T-helper 2 cell treated with Interferon-gamma antibody and Interleukin-4, amounts not matched to agents 5 μg/mL and 100 μg/mL, for 36 hours (primary cell): ENCODE results near the gene OR4K15.
"Not testable (repeated sequence)": the region's sequence is repeated elsewhere in the genome, so short reads cannot be mapped to it uniquely, and the experiment has no call there.

ENCODE experiments used
- DNase-seq: peaks from one replicate; pipeline ENCODE4 v3.0.0; 2021; ENCODE audit warnings: low spot score
- H3K27ac Mint-ChIP-seq: one replicate; pipeline ENCODE4 v1.8.0; 2021; ENCODE audit warnings: mild to moderate bottlenecking, mixed read lengths
- H3K27me3 Mint-ChIP-seq: one replicate; pipeline ENCODE4 v1.8.0; 2021; ENCODE audit warnings: low read depth, mixed read lengths
- H3K36me3 Mint-ChIP-seq: one replicate; pipeline ENCODE4 v1.8.0; 2021; ENCODE audit warnings: low read depth, mixed read lengths
- H3K4me1 Mint-ChIP-seq: one replicate; pipeline ENCODE4 v1.8.0; 2021; ENCODE audit warnings: low read depth, mixed read lengths
- H3K4me3 Mint-ChIP-seq: one replicate; pipeline ENCODE4 v1.8.0; 2022; ENCODE audit warnings: mild to moderate bottlenecking, moderate library complexity, mixed read lengths
- H3K9me3 Mint-ChIP-seq: one replicate; pipeline ENCODE4 v1.8.0; 2021; ENCODE audit warnings: mixed read lengths

Gene OR4K15, protein sequence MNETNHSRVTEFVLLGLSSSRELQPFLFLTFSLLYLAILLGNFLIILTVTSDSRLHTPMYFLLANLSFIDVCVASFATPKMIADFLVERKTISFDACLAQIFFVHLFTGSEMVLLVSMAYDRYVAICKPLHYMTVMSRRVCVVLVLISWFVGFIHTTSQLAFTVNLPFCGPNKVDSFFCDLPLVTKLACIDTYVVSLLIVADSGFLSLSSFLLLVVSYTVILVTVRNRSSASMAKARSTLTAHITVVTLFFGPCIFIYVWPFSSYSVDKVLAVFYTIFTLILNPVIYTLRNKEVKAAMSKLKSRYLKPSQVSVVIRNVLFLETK

DNA sequence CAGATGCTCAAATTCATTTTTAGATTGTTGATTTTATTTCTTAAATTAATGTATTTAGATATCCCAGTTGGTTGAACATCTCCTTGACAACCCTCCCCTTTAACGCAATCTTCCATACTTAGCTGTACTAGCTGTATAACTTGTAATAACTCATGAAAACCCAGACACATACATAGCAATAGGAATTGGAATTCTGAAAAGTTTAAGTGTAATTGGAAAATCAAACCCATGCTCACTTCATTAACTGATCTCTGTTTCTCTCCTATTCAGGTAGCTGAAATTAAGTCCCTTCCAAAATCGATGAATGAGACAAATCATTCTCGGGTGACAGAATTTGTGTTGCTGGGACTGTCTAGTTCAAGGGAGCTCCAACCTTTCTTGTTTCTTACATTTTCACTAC, at the start of gene OR4K15:
OR4K15 (plus strand) TSS at position 301 of the 400 bp plus-strand sequence; CDS start at position 301, 0 bp downstream.
- Mint-ChIP-seq H3K36me3 (no peaks in the 10 kb centered on the region), H3K27me3 (peaks cover 2% of the 10 kb centered on the region), H3K4me3 (peak within 1 kb of the TSS; percentile 46), H3K27ac (peak within 1 kb of the TSS; percentile 60), H3K4me1 (peaks cover 11% of the 10 kb centered on the region), H3K9me3 (peaks cover 9% of the 10 kb centered on the region)
- no peak for DNase-seq

DNA sequence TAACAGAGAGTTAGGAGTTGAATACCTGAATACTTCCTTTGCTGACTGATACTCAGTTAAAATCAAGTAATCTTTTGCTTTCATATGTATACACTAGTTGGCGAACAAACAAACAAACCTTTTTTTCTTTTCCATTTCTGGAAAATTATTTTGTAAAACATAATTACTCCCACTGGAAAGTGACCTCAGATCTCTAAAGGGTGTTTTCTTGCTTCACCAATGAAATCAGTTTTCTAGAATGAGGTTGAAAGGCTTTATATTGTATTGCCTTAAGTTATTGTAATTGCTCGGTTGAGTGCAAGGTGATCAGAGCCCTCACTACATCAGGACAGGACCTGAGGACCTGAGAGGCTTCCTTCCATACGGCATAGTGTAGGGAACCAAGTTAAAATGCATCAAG, 44.8 kb upstream of the OR4K15 start, which contains the start of gene OR4K1:
OR4K1 (plus strand) TSS at position 301 of the 400 bp plus-strand sequence. CDS start 4,750 bp downstream, outside the sequence.
- H3K9me3 Mint-ChIP-seq: no peaks in the 10 kb centered on the region
- H3K36me3 Mint-ChIP-seq: no peaks in the 10 kb centered on the region
- H3K4me3 Mint-ChIP-seq: no peak within 1 kb of the TSS
- no peaks in the 10 kb centered on the region for H3K4me1 Mint-ChIP-seq
- DNase-seq: no peak
- no peak within 1 kb of the TSS for H3K27ac Mint-ChIP-seq
- H3K27me3 Mint-ChIP-seq: no peaks in the 10 kb centered on the region

DNA sequence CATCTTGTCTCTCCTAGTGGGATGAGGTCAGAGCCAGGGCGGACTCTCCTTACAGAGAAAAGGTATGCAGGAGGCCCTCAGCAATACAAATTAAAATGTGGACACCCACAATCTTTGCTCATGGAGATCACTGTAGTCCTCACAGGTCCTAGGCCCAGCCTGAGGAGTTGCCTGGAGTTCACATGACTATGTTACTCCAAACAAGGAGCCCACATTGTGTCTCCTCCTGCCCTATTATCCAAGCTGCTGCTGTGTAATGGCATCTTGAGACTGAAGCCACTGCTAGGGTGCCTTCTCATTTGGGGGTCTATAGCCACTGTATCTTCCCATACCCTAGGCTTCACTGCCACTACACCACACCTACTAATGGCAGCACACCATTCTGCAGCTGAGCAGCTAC, 33.7 kb upstream of the OR4K15 start:
- Mint-ChIP-seq H3K36me3 (no peaks in the 10 kb centered on the region), H3K27me3 (no peaks in the 10 kb centered on the region), H3K9me3 (peaks cover under 1% of the 10 kb centered on the region), H3K4me1 (no peaks in the 10 kb centered on the region), H3K27ac (no peak overlapping the region), H3K4me3 (no peak overlapping the region)
- DNase-seq: no peak

DNA sequence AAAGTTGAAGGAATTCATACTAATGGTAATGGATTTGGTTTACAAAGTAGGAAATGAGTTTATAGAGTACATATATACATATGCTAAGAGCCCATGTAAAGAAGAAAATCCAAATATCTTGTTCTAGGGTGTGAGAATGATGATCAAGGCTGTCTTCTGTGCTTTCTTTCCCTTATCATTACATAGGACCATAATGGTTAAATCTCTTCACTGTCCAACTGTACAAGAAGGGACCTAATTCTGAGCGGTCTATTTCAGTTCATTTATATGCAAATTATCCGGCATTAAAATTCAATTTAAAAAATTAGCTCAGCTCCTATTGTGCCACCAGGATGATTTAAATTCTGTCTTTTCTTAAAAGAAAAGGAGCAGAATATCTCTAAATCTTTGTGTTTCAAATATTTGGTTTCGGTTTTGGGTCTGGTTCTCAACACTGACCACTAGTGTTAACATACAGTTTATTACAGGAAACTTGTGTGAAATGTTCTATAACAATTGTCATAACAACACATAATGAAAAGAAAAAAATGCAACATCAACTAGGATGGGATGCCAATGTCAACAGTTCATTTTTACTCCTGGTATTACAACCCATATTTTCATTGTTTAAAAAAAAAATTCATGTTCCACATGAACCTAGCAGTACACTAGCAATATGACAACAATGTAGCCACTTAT, 27.8 kb upstream of the OR4K15 start:
- no peak overlapping the region for H3K27ac Mint-ChIP-seq

DNA sequence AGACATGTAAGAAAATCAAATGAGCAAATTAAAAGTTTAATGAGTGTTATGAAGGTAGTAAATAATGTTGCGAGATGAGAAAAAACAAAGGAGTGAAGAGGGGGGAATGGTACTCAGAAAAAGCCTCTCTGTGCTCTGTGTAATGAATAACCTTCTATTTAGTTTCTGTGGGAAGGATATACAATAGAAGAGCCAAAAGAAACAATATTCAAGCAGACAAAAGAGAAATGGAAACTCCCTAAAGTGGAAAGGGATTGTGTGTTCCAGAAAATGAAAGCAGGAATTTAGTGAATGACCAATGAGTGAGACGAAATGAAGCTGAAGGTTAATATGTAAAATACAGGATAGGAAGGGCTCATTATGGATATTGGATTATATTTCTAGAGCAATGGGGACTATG, 26.2 kb upstream of the OR4K15 start:
- no peaks in the 10 kb centered on the region for H3K36me3 Mint-ChIP-seq
- no peaks in the 10 kb centered on the region for H3K27me3 Mint-ChIP-seq
- peaks cover 4% of the 10 kb centered on the region for H3K9me3 Mint-ChIP-seq
- DNase-seq: no peak
- H3K4me1 Mint-ChIP-seq: no peaks in the 10 kb centered on the region
- no peak overlapping the region for H3K27ac Mint-ChIP-seq
- H3K4me3 Mint-ChIP-seq: no peak overlapping the region

More for the DNA sequence above, 27.8 kb upstream of the OR4K15 start:
- no peak overlapping the region for H3K4me3 Mint-ChIP-seq
- H3K36me3 Mint-ChIP-seq: no peaks in the 10 kb centered on the region
- H3K4me1 Mint-ChIP-seq: no peaks in the 10 kb centered on the region
- H3K9me3 Mint-ChIP-seq: peaks cover 4% of the 10 kb centered on the region
- H3K27me3 Mint-ChIP-seq: no peaks in the 10 kb centered on the region
- DNase-seq: no peak

DNA sequence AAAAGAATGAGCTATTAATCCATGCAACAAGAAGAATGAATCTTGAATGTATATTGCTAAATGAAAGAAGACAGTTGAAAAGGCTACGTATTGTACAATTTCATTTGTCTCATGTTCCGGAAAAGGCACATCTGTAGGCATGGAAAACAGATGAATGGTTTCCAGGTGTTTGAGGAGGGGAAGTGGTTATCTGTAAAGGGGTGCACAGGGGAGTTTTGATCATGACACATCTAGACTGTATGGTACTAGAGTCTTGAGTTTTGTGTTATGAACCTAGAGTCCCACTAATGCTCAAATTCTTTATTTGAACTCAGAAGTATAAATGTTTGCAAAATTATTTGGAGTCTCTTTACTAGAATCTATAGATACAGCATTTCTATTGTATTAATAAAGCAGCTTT, 5.7 kb upstream of the OR4K15 start:
- not testable (repeated sequence) for H3K4me3 Mint-ChIP-seq, H3K27me3 Mint-ChIP-seq, H3K27ac Mint-ChIP-seq, H3K9me3 Mint-ChIP-seq, DNase-seq, H3K4me1 Mint-ChIP-seq, H3K36me3 Mint-ChIP-seq

DNA sequence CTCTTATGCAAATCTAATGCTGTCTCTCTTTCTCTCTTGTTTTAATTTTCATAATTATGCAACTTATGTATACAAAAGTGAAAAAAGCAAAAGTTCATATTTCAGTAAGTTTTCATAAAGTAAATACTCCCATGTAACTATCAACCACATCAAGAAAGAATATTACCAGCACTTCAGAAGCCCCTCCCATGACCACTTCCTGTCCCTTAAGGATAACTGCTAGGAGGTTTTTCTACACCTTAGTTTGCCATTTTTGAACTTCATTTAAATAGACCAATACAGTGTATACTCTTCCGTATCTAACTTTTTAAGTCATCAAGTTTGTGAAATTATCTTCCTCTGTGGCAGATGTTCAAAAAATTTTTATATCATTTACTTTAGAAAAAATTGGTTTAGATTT, 547 bp upstream of the OR4K15 start:
- no peak for DNase-seq
- Mint-ChIP-seq H3K27me3 (peaks cover 2% of the 10 kb centered on the region), H3K36me3 (no peaks in the 10 kb centered on the region), H3K4me1 (peaks cover 11% of the 10 kb centered on the region), H3K9me3 (peaks cover 9% of the 10 kb centered on the region), H3K4me3 (peak overlapping the region; percentile 46), H3K27ac (peak overlapping the region; percentile 60)

DNA sequence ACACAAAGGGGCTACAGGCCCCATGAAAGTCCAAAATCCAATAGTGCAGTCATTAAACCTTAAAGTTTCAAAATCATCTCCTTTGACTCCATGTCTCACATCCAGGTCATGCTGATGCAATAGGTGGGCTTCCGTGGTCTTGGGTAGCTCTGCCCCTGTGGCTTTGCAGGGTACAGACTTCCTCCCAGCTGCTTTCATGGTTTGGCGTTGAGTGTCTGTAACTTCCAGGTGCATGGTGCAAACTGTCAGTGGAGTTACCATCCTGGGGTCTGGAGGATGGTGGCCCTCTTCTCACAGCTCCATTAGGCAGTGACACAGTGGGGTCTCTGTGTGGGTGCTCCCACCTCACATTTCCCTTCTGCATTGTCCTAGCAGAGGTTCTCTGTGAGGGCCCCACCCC, 18.0 kb downstream of the OR4K15 start:
- Mint-ChIP-seq H3K36me3 (no peaks in the 10 kb centered on the region), H3K4me3 (no peak overlapping the region), H3K9me3 (peaks cover 3% of the 10 kb centered on the region), H3K4me1 (no peaks in the 10 kb centered on the region), H3K27me3 (no peaks in the 10 kb centered on the region), H3K27ac (no peak overlapping the region)
- no peak for DNase-seq

DNA sequence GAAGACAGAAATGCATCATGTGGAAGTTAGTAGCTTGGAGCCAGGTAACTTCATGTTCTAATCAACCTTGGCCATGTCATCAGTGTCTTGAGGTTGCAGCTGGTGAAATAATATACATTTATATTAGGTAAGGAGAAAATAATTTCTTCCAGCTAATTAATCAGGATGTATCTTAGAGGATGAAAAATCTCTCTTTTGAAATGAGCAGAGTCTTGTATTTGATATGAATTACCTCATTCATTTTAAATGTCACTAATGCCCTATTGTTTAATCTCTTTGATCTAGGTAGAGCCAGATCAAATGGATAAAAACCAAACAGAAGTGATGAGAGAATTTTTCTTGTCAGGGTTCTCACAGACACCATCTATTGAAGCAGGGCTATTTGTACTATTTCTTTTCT, 26.5 kb downstream of the OR4K15 start, which contains the start of gene OR4Q2:
OR4Q2 (plus strand) TSS at position 301 of the 400 bp plus-strand sequence.
- Mint-ChIP-seq H3K27ac (no peak within 1 kb of the TSS), H3K9me3 (peaks cover 4% of the 10 kb centered on the region), H3K4me1 (no peaks in the 10 kb centered on the region), H3K27me3 (no peaks in the 10 kb centered on the region), H3K36me3 (no peaks in the 10 kb centered on the region), H3K4me3 (no peak within 1 kb of the TSS)
- no peak for DNase-seq

DNA sequence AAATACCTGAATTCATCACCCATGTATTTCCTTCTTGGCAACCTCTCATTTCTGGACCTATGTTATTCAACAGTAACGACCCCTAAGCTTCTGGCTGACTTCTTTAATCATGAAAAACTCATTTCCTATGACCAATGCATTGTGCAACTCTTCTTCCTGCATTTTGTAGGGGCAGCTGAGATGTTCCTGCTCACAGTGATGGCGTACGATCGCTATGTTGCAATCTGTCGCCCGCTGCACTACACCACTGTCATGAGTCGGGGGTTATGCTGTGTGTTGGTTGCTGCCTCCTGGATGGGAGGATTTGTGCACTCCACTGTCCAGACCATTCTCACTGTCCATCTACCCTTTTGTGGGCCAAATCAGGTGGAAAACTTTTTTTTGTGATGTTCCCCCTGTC, 26.9 kb downstream of the OR4K15 start:
- Mint-ChIP-seq H3K4me3 (no peak overlapping the region), H3K27me3 (no peaks in the 10 kb centered on the region), H3K36me3 (no peaks in the 10 kb centered on the region), H3K9me3 (peaks cover 4% of the 10 kb centered on the region), H3K27ac (no peak overlapping the region), H3K4me1 (no peaks in the 10 kb centered on the region)
- DNase-seq: no peak

DNA sequence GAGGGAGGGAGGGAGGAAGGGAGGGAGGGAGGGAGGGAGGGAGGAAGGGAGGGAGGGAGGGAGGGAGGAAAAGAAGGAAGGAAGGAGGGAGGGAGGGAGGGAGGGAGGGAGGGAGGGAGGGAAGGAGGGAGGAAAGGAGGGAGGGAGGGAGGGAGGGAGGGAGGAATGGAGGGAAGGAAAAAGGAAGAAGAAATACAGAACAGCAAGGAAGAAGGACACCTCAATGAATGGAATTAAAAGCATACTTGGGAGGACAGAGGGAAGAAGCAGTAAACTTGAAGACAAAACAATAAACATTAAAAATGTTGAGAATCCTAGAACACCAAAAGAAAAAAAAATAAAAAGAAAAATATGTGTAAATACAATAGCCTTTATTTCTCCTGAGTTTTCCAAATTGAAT, 32.8 kb downstream of the OR4K15 start:
- no peak overlapping the region for H3K4me3 Mint-ChIP-seq
- H3K36me3 Mint-ChIP-seq: no peaks in the 10 kb centered on the region
- DNase-seq: no peak
- H3K9me3 Mint-ChIP-seq: peaks cover 4% of the 10 kb centered on the region
- no peaks in the 10 kb centered on the region for H3K27me3 Mint-ChIP-seq
- H3K27ac Mint-ChIP-seq: no peak overlapping the region
- H3K4me1 Mint-ChIP-seq: no peaks in the 10 kb centered on the region

DNA sequence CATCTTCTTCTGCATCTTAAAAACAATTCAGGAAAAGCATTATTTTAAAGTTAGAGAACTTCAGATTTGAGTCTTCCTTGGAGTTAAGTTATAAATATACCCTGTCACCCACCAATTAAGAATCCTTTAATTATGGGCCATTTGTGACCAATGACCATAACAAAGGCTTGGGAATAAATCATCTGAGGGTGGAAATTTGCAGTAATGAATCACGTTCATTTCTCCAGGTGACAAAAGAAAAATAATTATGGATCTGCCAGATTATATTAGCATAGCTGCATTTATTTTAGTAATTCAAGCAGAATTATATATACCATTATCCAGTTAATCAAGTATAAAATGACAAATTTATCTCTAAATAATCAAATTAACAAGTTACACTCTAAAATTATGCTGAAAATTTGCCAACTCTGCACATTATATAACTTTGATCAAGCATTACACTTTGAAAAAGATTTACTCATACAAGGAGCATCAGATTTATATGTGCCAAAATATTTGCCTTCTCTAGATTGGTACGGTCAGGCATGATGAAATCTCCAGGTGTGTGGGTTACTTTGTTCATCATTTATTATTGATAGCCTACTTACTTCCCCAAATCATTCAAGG, 44.0 kb downstream of the OR4K15 start, which contains the start of gene OR4K14:
OR4K14 (minus strand) TSS at position 51 of the 609 bp plus-strand sequence. CDS start 4,114 bp downstream, outside the sequence.
- peaks cover 1% of the 10 kb centered on the region for H3K9me3 Mint-ChIP-seq
- H3K36me3 Mint-ChIP-seq: no peaks in the 10 kb centered on the region
- H3K4me3 Mint-ChIP-seq: no peak within 1 kb of the TSS
- H3K4me1 Mint-ChIP-seq: no peaks in the 10 kb centered on the region
- no peak for DNase-seq
- H3K27me3 Mint-ChIP-seq: no peaks in the 10 kb centered on the region
- no peak within 1 kb of the TSS for H3K27ac Mint-ChIP-seq
